T-helper 9 cell (primary cell): Measurements from ENCODE around the gene IWS1.
"Not testable (repeated sequence)": the region's sequence is repeated elsewhere in the genome, so short reads cannot be mapped to it uniquely, and the experiment has no call there.

ENCODE experiments used
- DNase-seq: peaks from one replicate; pipeline ENCODE4 v3.0.0-alpha.2; 2020

IWS1 gene

DNA sequence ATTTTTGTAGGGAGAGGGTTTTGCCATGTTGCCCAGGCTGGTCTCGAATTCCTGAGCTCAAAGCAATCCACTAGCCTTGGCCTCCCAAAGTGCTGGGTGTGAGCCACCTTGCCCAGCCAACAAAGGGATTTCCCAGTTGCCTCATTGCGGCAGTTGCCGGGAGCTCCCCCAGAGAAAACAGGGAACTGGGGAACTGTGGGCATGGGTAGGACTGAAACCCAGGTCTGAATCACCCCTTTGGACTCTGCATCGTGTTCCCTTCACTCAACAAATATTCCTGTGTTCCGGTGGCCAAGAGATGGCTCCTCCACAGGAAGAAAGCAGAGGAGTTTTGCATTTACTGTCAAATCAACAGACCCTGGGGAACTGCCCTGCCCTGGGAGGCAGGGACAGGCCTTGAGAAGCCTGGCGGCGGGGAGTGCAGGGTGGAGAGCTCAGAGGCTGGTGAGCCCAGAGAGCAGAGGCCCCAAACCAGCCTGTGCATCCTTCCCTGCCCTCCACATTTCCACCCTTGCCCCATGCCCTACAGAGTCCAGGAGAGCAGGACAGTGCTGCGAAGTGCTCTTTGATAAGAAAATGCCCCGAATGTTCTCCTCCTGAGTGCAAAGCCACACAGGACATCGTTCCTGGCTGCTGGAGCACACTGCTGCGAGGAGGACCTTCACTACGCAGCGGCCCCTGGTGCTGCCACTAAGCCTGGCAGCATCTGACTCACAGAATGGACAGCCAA lies 34.1 kb upstream of the IWS1 start:
- DNase-seq = no peak

- DNase-seq = no peak
Observed at GRCh38 chr2:127559454-127559853, 33.2 kb upstream of the IWS1 start.

DNA sequence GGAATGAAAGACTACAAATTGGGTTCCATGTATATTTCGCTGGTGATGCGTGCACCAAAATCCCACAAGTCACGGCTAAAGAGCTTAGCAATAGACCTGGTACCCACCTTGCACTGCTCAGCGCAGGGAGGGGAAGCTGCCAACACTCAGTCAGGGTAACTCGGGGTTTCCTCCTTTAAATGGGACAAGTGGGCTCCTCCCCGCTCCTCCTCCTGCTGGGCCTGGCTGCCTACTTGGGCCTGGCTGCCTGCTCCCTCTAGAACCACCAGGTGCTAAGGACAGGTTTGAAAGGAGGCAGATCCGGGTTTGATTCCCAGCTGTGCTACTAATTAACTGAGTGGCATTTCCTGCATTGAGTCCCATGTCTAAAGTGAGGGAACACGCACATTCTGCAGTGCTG lies 32.6 kb upstream of the IWS1 start:
- no peak for DNase-seq

GRCh38 chr2:127552846-127553245 lies 26.6 kb upstream of the IWS1 start:
- no peak for DNase-seq

GRCh38 chr2:127552336-127552735 lies 26.0 kb upstream of the IWS1 start:
- DNase-seq = no peak

DNA sequence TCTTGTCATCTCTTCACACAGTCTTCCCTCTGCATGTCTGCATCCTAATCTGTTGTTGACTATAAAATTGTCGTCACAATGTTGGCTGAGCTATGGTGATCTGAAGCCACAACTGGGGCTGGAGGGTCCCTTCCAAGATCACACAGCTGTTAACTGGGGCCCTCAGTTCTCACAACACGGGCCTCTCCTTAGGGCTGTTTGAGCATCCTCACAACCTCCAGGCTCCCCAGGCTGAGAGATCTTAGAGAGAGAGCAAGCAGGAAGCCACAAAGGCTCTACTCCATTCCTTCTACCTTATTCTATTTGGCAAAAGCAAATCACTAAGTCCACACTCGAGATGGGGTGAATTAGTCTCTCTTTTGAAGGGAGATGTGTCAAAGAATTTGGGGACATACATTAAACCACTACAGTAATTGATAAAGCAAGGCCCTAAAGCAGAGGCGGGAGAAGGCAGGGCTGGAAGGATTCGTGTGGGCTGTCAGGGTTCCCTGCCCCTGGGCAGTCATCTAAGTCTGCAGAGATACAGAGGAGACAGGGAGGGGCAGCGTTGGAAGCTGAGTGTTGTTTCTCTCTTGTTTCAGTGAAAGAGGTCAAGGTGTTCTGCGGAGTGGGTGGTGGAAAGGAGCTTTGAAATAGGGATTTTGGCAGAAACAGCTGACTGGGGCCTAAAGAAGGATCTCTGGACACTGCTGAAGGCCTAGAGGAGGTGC lies 25.1 kb upstream of the IWS1 start:
- no peak for DNase-seq

- no peak for DNase-seq
Observed at GRCh38 chr2:127546797-127547196, 20.5 kb upstream of the IWS1 start.

DNA sequence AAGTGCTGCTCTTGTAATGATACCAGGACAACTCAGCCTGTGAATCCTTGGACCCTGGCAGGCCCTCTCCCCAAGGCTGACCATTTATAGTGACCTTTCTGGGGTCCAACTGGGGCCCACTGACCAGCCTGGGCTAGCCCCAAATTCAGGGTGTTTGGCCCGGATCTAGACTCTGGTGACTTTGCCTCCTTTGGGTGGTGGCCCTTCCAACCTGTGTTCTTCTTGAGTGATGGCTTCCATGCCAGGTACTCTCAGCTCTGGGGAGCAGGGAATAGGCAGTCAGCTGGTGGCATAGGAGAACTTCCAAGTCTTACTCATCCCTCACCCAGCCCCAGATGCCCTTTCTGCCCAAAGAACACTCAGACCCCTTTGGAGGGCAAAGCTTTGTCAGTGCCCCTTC lies 19.5 kb upstream of the IWS1 start:
- no peak for DNase-seq

- no peak for DNase-seq
Observed at GRCh38 chr2:127545189-127545588, 18.9 kb upstream of the IWS1 start.

GRCh38 chr2:127543013-127543501 lies 16.8 kb upstream of the IWS1 start:
- not testable (repeated sequence) for DNase-seq

DNA sequence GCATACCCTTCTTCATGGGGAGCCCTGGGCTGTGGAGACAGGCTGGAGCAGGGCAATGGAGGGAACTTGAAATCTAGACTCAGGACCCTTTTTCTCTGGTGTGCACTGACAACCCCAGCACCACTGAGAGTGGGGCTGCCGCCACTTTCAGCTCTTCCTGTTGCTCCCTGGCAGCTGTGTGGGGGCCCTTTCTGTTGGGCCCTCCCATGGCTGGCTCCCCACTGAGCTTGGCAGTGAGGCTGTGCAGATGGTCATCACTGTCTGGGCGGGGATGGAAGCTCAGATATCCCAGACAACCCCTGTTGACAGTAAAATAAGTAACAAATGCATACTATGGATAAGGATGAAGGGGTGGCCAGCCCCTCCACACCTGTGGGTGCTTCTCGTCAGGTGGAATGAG lies 15.9 kb upstream of the IWS1 start:
- DNase-seq = no peak

GRCh38 chr2:127541809-127542208 lies 15.5 kb upstream of the IWS1 start:
- no peak for DNase-seq

- no peak for DNase-seq
Observed at GRCh38 chr2:127537644-127538043, 11.4 kb upstream of the IWS1 start.

DNA sequence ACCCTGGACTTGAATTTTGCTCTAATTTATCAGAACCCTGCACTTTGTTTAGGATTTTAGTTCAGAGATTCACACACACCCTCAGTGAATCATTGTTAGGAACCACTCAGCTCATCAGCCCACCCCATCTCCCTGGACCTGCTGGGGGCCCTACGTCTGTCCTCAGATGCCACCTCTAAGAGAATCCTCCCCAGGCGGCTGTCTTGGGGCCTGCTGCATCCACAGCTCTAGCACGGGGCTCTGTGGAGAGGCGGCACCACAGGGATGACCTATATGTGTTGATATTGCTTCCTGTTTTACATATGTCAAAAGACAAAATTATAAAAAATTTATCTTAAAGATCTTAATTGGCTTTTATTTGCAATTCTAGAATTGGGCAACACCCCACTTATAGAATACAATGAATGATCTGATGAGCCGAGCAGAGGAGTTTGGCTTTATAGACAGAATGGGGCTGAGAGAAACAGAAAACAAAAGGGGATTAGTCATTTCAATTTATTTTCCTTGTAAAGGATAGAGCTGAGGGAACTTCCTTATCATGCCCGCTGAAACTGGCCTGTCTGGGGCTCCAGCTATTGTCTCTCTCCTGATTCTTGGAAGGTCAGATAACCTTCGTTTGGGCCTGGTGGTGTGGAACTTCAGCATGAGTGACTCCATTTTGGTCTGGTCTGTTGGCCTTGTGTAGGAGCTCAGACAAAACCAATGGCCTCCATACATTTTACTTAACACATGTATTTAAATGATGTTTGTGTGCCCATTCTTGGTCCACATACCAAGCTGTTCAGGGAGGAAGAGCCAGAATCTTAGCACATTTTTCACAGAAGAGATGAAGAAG lies 10.6 kb upstream of the IWS1 start:
- no peak for DNase-seq

DNA sequence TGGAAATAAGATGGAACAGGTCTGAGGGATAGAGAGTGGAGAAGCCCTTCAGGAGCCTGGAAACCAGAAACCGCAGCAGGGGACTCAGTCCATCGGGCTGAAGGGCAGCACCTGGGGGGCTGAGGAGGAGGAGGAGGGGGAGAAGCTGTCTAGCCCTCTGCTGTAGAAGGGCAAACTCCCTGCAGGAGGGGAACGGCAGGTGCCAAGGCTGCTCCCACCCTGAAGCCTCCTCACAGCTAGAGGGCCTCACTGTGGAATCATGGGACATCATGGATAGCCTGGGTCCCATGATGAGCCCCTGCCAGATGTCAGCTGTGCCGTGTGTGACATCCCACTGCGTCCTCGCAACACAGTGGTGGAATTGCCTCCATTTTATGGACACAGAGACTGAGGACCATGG lies 9.6 kb upstream of the IWS1 start:
- DNase-seq = no peak

GRCh38 chr2:127535422-127535901 lies 9.2 kb upstream of the IWS1 start, which contains the start of gene MYO7B:
MYO7B (plus strand) TSS chr2:127535683; CDS start chr2:127559723, 24,040 bp downstream.
- no peak for DNase-seq

DNA sequence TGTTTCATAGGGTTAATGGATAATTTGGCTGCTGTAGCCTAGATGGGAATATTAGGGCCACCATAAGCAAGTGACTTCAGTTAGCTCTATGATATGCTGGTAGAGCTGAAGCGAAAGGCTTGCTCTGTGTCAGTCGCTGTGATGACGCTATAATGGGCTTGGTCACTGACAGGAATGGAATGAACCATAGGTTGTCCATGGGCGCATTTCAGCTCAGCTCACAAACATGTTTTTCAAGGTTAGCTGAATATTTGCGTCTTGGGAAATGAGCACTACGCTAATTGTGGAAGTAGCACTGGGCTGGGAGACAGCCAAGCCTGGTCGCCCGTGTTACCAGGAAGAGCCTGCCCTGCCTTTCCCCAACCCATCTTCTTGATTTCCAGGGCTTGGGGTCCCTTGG lies 6.0 kb upstream of the IWS1 start:
- DNase-seq = no peak

- no peak for DNase-seq
Observed at GRCh38 chr2:127531221-127531648, 4.9 kb upstream of the IWS1 start.

GRCh38 chr2:127530245-127531140 lies 4.2 kb upstream of the IWS1 start:
- no peak for DNase-seq

GRCh38 chr2:127529416-127529815 lies 3.1 kb upstream of the IWS1 start:
- not testable (repeated sequence) for DNase-seq

- DNase-seq = no peak
Observed at GRCh38 chr2:127528487-127528886, 2.2 kb upstream of the IWS1 start.
